ENCODE results near the gene PI4KA.

- TF ChIP-seq CTCF (conservative IDR thresholded peaks at IDR 0.05; ENCODE audit: low read depth in 2 of 2) (no peak), POLR2AphosphoS5 (IDR thresholded peaks at IDR 0.05; ENCODE audit: low read depth) (no peak), NANOG (IDR thresholded peaks at IDR 0.05; ENCODE audit: borderline replicate concordance) (no peak), EZH2 (IDR thresholded peaks at IDR 0.05; ENCODE audit: low read depth, unreplicated experiment) (no peak), CREB1 (CRISPR knock-in tag; IDR thresholded peaks at IDR 0.05; ENCODE audit: low read depth) (no peak), ETS1 (IDR thresholded peaks at IDR 0.05) (no peak), STAT1 (IDR thresholded peaks at IDR 0.05; ENCODE audit: unreplicated experiment) (no peak), JUNB (IDR thresholded peaks at IDR 0.05; ENCODE audit: unreplicated experiment) (no peak)
These were observed 84.8 kb downstream of the PI4KA start, which contains the start of gene SERPIND1 for GRCh38 chr22:20773793-20774212.
